Astrocyte of the hippocampus (primary cell): Measurements from ENCODE around the gene TARBP1.

Experiments used
- DNase-seq: peaks from one replicate; pipeline ENCODE4 v3.0.0; 2011; ENCODE audit warnings: low read depth, low spot score

Gene TARBP1

GRCh38 chr1:234484991-234485739 is 6.2 kb upstream of the TARBP1 start:
- no peak for DNase-seq

DNA sequence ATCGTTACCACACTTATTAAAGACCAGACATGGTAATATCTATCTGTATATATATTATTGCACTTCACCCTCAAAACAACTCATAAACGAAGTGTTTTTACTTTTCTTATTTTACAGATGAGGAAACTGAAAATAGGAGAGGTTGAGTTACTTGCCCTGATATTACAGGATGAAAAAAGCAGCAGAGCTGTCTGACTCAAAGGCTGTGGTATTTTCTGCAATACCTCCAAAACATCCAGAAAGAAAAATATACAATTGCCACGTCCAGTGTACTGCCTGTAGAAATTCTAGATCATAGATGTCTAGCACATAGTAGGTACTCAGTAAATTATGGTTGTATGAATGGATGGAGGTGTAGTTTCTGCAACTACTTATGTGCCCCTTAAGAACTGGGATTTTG is 5.2 kb upstream of the TARBP1 start:
- no peak for DNase-seq

- DNase-seq, result no peak
Measured at GRCh38 chr1:234481771-234482170, 2.8 kb upstream of the TARBP1 start.

DNA sequence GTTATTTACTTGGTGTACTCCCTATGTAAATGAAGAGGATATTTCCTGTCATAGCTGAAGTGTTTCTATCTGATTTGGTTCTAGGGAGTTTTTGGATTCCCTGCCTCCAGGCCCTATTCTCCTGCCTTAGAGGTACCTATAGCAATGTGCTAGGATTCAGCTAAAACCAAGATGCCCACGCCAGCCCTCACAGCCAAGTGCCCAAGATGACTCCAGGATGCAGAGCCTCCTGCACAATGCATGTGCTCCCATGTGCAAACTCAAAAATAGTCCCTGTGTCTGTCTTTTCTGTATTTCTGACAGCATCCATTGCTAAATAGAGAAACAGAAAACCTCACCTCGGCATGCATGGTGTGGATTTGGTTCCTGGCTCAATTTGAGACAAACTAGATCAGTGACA is 887 bp upstream of the TARBP1 start:
- no peak for DNase-seq

GRCh38 chr1:234479310-234479559 is 256 bp upstream of the TARBP1 start:
- DNase-seq, result no peak

DNA sequence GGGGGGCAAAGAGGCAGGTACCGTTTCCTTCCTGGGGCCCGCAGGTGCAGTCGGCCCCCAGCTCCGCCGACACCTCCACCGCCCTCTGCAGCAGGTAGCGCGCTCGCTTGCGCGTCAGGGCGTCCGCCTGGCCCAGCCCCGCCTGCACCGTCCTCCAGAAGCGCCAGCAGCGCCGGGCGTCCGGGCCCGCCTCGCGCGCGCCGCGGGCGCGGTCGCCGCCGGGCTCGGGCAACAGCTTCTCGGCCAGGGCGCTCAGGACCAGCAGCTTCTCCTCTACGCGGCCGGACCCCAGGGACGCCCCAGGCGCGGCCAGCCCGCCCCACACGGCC is 863 bp downstream of the TARBP1 start:
- DNase-seq, result peak; percentile 79

DNA sequence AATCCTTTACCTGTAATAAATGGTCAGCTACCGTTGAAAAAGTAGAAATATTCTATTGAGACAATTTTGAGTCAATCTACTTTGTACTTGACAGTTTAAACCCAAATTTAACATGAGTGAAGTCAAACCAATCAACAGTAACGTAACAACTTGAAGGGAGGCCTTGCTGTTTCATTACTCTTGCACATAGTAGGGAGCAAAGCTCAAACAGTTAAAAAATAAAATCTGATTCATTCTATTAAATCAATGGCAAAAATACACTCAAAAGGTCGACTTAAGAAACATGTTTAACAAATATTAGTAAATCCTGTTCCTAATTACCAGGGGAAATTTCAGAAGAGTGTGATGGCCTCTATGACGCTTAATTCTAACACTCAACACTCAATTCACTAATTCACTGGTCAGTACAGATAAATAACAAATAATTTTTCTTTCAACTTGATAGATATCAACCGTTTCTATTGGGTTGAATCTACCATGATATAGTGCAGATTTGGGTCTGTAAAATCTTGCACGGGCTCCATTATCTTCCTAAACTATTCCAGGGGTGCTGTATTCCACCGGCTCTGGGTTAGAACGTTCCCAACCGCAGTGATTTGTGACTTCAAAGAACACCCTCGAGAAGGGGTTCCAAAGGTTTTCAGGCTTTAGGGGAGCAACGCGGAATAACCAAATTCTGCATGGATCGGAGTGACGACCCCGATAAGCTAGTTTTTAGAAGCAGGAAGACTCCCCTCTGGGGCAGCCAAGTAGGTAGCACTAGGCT is 1.4 kb downstream of the TARBP1 start:
- DNase-seq, result no peak

DNA sequence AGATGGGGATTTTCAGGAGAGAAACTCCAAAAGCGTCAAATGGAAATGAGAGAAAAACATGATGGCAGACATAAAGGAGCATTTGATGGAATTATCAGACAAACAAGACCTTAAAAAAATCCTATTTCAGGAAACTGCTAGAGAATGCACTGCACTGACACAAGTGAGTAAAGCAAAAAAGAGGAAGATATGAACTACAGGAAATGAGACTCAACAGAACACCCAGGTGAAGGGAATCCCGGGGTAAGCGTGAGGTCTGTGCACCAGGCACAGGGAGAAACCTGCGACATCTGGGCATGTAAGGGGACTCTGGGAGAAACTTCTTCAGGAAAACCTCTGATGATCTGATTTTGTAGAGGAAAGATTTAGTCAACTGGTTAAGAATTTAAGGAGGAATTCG is 2.8 kb downstream of the TARBP1 start:
- no peak for DNase-seq

GRCh38 chr1:234475167-234475793 is 3.7 kb downstream of the TARBP1 start:
- no peak for DNase-seq

- DNase-seq, result no peak
Measured at GRCh38 chr1:234474375-234474774, 4.6 kb downstream of the TARBP1 start.

DNA sequence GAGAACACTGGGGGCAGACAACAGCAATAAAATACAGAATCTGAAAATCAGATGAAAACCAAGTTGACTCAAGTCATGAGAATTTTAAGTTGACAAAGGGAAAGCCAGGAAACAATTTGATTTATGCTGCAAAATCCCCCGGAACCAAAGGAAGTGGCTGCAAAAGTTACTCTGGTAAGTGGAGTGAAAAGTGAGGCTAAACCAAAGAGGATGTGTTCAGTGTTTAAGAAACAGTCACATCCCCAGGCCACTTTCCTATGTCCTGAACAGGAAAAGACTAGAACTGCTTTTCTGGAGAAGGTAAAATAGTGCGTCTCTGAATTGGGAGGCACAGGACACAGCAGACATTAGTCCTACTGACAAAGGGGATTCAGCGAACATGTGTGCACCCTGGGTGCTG is 5.9 kb downstream of the TARBP1 start:
- no peak for DNase-seq

- no peak for DNase-seq
Measured at GRCh38 chr1:234469376-234469775, 9.6 kb downstream of the TARBP1 start.

DNA sequence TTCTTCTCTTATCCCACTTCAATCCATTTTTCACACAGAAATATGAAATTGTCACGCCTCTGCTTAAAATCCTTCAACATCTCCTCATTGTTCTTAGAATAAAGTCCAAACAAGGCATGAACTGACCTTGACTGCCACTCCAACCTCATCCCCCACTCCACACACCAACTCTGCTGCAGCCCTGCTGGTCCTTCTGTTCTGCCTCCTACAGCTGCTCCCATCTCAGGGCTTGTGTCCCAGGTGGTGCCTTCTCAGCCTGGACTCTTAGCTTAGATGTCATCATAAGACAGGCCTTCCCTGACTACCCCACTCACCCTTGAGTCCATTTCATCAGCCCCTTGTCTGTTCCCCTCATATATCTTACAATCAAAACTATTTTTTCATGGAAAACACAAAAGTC is 10.4 kb downstream of the TARBP1 start:
- no peak for DNase-seq

- no peak for DNase-seq
Measured at GRCh38 chr1:234467821-234468220, 11.2 kb downstream of the TARBP1 start.

DNA sequence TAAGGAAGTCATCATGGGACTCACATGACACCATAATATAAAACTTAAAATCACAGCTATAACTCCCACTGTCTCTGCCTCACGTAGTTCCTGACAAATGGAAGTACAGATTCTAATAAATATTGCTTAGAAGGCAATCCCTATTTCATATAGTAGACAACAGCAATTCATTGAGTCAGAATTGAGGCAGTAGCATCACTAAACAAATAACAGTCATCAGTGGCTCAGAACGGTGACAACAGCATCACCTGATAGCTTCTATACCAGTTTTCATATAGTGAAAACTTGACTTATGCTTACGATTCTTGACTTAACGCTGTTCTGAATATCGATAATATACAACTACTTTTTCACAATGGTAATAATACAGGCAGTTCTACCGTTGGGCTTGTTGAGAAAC is 12.0 kb downstream of the TARBP1 start:
- no peak for DNase-seq

DNA sequence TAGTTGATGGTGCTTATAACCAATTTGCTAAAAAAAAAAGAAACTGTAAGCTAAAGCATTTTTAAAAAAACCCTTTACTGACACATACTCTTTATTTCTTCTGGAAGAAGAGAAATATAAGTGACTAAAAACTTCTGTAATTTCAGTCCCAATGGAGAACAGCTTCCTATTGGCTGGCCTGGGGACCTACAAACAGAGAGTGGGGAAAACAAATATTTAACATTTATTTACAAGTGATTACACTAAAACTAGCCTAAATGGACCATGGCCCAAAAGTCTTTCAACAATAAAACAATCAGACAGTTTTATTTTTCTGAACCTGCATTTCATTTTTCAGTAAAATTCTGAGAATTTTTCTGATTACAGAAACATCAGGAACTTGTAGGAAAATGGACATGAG is 15.2 kb downstream of the TARBP1 start:
- no peak for DNase-seq

- DNase-seq, result no peak
Measured at GRCh38 chr1:234460652-234461051, 18.3 kb downstream of the TARBP1 start.

DNA sequence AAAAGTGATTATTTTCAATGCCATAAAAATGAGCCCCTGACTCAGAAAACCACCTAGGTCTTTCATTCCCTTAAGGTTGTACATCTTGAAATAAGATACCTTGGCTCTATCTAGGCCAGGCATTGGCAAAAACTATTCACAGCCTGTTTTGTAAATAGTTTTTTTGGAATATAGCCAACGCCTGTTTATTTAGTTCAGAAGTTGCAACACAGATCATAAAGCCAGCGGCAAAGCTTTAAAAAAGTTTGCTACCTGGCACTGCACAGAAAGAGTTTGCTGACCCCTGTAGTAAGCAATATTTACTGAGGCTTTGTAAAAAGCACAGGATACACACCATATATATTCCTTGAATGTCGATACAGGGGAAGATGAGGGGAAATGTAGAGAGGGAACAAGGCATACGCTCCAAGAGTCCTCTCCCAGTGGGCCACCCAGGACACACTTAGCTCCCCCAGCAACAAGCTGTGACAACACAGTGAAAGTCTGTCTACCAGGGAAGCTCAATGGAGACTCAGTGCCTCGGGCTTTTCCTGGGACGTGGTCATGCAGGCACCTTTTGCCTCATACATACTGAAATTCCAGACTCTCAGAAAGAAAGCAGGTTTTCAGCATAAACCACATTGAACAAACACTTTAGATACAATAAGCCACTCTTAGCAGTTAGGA is 20.5 kb downstream of the TARBP1 start:
- DNase-seq, result no peak

DNA sequence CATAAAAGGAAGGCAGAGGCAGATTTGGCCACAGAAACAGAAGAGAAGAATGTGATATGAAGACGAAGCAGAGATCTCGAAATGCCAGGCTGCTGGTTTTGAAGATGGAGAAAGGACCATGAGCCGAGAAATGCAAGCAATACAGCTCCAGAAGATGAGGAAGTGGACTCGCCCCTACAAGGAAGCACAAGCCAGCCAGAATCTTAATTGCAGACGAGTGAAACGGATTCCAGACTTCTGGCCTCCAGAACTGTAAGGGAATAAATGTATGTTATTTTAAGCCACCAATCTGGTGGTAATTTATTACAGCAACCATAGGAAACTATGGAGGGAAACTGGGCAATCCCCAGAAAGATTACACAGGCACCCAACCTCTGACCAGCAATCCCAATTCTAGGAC is 24.1 kb downstream of the TARBP1 start:
- no peak for DNase-seq

- DNase-seq, result peak; percentile 47
Measured at GRCh38 chr1:234452406-234452965, 26.5 kb downstream of the TARBP1 start.

DNA sequence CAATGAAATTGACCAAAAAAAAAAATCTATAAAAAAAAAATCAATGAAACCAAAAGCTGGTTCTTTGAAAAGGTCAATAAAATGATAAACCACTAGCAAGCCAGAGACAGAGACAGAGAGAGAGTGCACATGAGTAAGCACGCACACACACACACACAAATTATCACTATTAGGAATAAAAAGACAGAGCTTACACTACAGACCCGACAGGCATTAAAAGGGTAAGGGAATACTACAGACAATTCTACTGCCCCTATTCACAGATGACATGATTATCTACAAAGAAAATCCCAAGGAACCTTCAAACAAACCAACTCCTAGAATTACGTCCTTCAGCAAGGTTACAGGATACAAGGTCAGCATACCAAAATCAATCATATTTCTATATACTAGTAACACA is 38.6 kb downstream of the TARBP1 start:
- DNase-seq, result no peak

DNA sequence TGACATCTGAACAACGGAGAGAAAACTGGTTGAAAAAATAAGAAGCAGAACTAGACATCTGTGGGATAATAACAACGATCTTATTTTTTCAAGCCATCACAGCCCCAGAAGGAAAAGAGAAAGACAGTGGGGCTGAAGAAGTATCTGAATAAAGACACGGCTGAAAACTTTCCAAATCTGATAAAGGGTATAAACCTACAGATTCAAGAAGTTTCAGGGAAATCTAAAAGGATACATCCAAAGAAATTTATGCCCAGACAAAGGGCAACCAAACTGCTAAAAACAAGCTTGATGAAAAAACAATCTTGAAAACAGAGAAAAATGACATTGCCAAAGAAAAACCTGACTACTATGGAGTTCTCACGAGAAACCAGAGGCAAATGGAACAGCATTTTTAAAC is 40.4 kb downstream of the TARBP1 start:
- DNase-seq, result no peak
